Measurements from ENCODE around the gene FBXW7.

GRCh38 chr4:152559641-152560040, 23.7 kb upstream of the FBXW7 start:
- TF ChIP-seq, protein P1, sequence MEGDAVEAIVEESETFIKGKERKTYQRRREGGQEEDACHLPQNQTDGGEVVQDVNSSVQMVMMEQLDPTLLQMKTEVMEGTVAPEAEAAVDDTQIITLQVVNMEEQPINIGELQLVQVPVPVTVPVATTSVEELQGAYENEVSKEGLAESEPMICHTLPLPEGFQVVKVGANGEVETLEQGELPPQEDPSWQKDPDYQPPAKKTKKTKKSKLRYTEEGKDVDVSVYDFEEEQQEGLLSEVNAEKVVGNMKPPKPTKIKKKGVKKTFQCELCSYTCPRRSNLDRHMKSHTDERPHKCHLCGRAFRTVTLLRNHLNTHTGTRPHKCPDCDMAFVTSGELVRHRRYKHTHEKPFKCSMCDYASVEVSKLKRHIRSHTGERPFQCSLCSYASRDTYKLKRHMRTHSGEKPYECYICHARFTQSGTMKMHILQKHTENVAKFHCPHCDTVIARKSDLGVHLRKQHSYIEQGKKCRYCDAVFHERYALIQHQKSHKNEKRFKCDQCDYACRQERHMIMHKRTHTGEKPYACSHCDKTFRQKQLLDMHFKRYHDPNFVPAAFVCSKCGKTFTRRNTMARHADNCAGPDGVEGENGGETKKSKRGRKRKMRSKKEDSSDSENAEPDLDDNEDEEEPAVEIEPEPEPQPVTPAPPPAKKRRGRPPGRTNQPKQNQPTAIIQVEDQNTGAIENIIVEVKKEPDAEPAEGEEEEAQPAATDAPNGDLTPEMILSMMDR (conservative IDR thresholded peaks at IDR 0.05; ENCODE audit: low read length): no peak
- TF ChIP-seq EZH2phosphoT487 (IDR thresholded peaks at IDR 0.05; ENCODE audit: borderline replicate concordance): no peak

All from Loucy (cell line).